OCI-LY3 (cell line): ENCODE measurements around the gene SPATS2.

Experiments used
- CTCF ChIP-seq: fragments of 200-600, 300-600 bp; sonication (generic); IDR thresholded peaks from 2 replicates; pipeline ENCODE4 v1.5.1; 2014; ENCODE audit warnings: antibody characterized with exemption, low read length, low read depth
- EZH2phosphoT487 ChIP-seq: fragments of 200-600 bp; shearing (Covaris generic); IDR thresholded peaks from 2 replicates; pipeline ENCODE4 v1.6.1; 2018; ENCODE audit warnings: antibody characterized with exemption, mixed run types, low read depth

- TF ChIP-seq CTCF: no peak
- no peak for TF ChIP-seq EZH2phosphoT487
Observed at GRCh38 chr12:49367381-49368239, at the start of gene SPATS2.
